GM23338 (cell line): Measurements from ENCODE around the gene KLHL18.
A peak's percentile ranks its signal among the peaks of the same experiment; 100 is the strongest.

Experiments used
- CREB1 ChIP-seq: fragments of 250-450 bp; sonication (Bioruptor Pico); IDR thresholded peaks from 2 replicates; pipeline ENCODE4 v1.5.0; 2020; ENCODE audit warnings: low read depth, mild to moderate bottlenecking, moderate library complexity
- CTCF ChIP-seq, 2 experiments: fragments of 200-600 bp in 1 of 2; sonication (generic) in 1 of 2; conservative IDR thresholded peaks; 2 replicates each; pipeline versions ENCODE4 v1.5.1 to v1.6.1; 2016 to 2017; ENCODE audit warnings: antibody characterized with exemption in 2 of 2, low read depth in 2 of 2, mild to moderate bottlenecking in 2 of 2, moderate library complexity in 1 of 2
- EZH2 ChIP-seq: fragments of 200-600 bp; sonication (generic); IDR thresholded peaks from one replicate; pipeline ENCODE4 v1.8.0; 2017; ENCODE audit warnings: antibody characterized with exemption, mild to moderate bottlenecking, low read depth; ENCODE audit not compliant: unreplicated experiment
- EZH2phosphoT487 ChIP-seq: fragments of 200-600 bp; sonication (generic); IDR thresholded peaks from one replicate; pipeline ENCODE4 v1.8.1; 2018; ENCODE audit warnings: antibody characterized with exemption; ENCODE audit not compliant: unreplicated experiment
- JUNB ChIP-seq: IDR thresholded peaks from one replicate; pipeline ENCODE4 v1.6.1; 2016; ENCODE audit warnings: antibody characterized with exemption; ENCODE audit not compliant: unreplicated experiment
- NANOG ChIP-seq: IDR thresholded peaks from 2 replicates; pipeline ENCODE4 v1.6.1; 2016; ENCODE audit warnings: antibody characterized with exemption, borderline replicate concordance
- POLR2AphosphoS5 ChIP-seq: IDR thresholded peaks from 2 replicates; pipeline ENCODE4 v1.6.1; 2016; ENCODE audit warnings: antibody characterized with exemption, low read depth
- REST ChIP-seq: IDR thresholded peaks from one replicate; pipeline ENCODE4 v1.6.1; 2018; ENCODE audit warnings: antibody characterized with exemption; ENCODE audit not compliant: unreplicated experiment
- STAT1 ChIP-seq: IDR thresholded peaks from one replicate; pipeline ENCODE4 v1.6.1; 2016; ENCODE audit warnings: antibody characterized with exemption; ENCODE audit not compliant: unreplicated experiment
- ZNF114 ChIP-seq: fragments of 250-450 bp; sonication (Bioruptor Pico); IDR thresholded peaks from 2 replicates; pipeline ENCODE4 v1.5.0; 2020; ENCODE audit warnings: mild to moderate bottlenecking, moderate library complexity
- ZNF331 ChIP-seq: fragments of 250-450 bp; sonication (Bioruptor Pico); IDR thresholded peaks from 2 replicates; pipeline ENCODE4 v1.5.0; 2020; ENCODE audit warnings: low read depth, mild to moderate bottlenecking, moderate library complexity

DNA sequence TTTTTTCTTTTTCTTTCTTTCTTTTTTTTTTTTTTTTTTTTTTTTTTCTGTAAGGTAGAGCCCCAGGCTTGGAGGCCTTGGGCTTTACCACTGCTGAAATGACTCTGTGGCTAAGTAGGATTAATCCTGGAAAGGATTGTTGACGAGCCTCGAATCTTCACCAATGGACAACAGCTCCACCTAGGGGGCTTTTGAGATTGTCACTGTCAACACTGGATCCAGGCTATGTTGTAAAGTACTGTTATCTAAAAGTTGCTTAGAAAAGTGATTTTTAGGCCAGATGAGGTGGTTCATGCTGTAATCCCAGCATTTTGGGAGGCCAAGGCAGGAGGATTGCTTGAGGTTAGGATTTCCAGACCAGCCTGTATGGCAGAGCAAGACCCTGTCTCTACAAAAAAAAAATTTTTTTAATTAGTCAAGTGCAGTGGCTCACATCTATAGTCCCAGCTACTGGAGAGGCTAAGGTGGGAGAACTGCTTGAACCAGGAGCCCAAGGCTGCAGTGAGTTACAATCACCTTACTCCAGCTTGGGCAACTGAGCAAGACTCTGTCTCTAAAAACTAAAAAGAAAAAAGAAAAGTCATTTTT lies 41.6 kb downstream of the KLHL18 start:
- no peak for TF ChIP-seq EZH2
- TF ChIP-seq POLR2AphosphoS5: no peak
- TF ChIP-seq CTCF (conservative IDR thresholded peaks at IDR 0.05; ENCODE audit: low read depth in 2 of 2): peak; percentile 86 to 87
- no peak for TF ChIP-seq REST
- TF ChIP-seq ZNF114: no peak
- TF ChIP-seq NANOG: no peak
- TF ChIP-seq STAT1: no peak
- no peak for TF ChIP-seq JUNB
- TF ChIP-seq CREB1: no peak
- TF ChIP-seq EZH2phosphoT487: no peak
- no peak for TF ChIP-seq ZNF331 (CRISPR knock-in tag)
